Measurements from ENCODE around the gene FABP7. TPM values are rescaled to one million over a fixed set of nuclear protein-coding genes. Genes with fewer than 3 reads are reported as not detected.

FABP7 gene
- total RNA-seq, 1 donor: not detected

DNA sequence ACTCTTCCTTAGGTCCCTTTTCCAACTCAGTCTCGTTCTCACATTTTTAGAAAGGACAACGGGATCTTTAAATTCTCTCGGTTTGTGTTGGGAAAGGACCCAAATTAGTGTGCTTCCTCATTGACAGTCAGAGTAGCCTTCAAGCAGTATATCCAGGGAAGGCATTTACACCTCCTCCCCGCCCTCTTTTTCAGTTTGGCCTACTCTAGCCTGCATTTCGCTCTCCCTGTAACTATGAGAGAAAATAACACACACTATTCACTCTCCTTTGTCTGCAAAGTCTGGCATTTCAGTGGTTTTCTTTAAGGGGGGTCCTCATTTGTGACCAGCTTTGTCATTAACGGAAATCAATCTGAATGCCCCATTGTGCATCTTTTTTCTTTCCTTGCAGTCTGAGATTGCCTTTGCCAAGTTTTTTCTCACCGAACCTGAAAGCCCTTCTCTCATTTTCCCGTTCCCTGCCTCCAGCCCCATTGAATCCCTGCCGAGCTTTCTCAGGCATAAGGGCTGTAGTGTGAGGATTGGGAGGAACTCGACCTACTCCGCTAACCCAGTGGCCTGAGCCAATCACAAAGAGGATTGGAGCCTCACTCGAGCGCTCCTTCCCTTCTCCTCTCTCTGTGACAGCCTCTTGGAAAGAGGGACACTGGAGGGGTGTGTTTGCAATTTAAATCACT lies 393 bp upstream of the FABP7 start:
- no peak for DNase-seq (ENCODE audit: insufficient read length, low spot score, missing footprints)
- peaks cover 17% of the 10 kb centered on the region for H3K27me3 ChIP-seq (ENCODE audit: insufficient read depth, low read length)
- H3K79me2 ChIP-seq (ENCODE audit: insufficient read depth, low read length): no peaks in the 10 kb centered on the region
- H3K4me3 ChIP-seq (ENCODE audit: insufficient read depth, low read length): no peak overlapping the region
- H3K4me1 ChIP-seq (ENCODE audit: insufficient read depth, low read length): no peaks in the 10 kb centered on the region
- TF ChIP-seq, protein P1, sequence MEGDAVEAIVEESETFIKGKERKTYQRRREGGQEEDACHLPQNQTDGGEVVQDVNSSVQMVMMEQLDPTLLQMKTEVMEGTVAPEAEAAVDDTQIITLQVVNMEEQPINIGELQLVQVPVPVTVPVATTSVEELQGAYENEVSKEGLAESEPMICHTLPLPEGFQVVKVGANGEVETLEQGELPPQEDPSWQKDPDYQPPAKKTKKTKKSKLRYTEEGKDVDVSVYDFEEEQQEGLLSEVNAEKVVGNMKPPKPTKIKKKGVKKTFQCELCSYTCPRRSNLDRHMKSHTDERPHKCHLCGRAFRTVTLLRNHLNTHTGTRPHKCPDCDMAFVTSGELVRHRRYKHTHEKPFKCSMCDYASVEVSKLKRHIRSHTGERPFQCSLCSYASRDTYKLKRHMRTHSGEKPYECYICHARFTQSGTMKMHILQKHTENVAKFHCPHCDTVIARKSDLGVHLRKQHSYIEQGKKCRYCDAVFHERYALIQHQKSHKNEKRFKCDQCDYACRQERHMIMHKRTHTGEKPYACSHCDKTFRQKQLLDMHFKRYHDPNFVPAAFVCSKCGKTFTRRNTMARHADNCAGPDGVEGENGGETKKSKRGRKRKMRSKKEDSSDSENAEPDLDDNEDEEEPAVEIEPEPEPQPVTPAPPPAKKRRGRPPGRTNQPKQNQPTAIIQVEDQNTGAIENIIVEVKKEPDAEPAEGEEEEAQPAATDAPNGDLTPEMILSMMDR (IDR thresholded peaks at IDR 0.05; ENCODE audit: extremely low read depth, low read depth, low read length): no peak
- no peak overlapping the region for H3K27ac ChIP-seq (ENCODE audit: low read depth, low read length)
- no peaks in the 10 kb centered on the region for H3K9me3 ChIP-seq (ENCODE audit: low read depth, low read length)
- H3K4me2 ChIP-seq (ENCODE audit: insufficient read depth, low read length): no peak overlapping the region
- H3K36me3 ChIP-seq (ENCODE audit: insufficient read depth, low read length): no peaks in the 10 kb centered on the region
- H2AFZ ChIP-seq (ENCODE audit: low read length): no peak overlapping the region
- H4K20me1 ChIP-seq (ENCODE audit: insufficient read depth, low read length): no peaks in the 10 kb centered on the region

DNA sequence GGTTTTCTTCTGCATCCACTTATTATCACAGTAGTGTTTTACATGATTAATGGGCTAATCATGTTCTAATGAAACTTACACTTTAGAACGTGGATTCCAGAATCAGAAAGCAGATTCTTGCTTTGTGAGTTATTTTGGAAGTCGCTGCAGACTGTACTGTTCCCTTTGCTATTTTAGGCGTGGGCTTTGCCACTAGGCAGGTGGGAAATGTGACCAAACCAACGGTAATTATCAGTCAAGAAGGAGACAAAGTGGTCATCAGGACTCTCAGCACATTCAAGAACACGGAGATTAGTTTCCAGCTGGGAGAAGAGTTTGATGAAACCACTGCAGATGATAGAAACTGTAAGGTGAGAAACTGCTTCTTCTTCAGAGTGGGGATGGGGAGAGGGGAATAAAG lies 598 bp downstream of the FABP7 start:
- Histone ChIP-seq H3K36me3 (ENCODE audit: insufficient read depth, low read length) (no peaks in the 10 kb centered on the region), H3K9me3 (ENCODE audit: low read depth, low read length) (no peaks in the 10 kb centered on the region), H3K4me1 (ENCODE audit: insufficient read depth, low read length) (no peaks in the 10 kb centered on the region), H4K20me1 (ENCODE audit: insufficient read depth, low read length) (no peaks in the 10 kb centered on the region), H3K4me2 (ENCODE audit: insufficient read depth, low read length) (no peak overlapping the region), H3K27me3 (ENCODE audit: insufficient read depth, low read length) (peaks cover 17% of the 10 kb centered on the region), H2AFZ (ENCODE audit: low read length) (no peak overlapping the region), H3K79me2 (ENCODE audit: insufficient read depth, low read length) (no peaks in the 10 kb centered on the region), H3K27ac (ENCODE audit: low read depth, low read length) (no peak overlapping the region), H3K4me3 (ENCODE audit: insufficient read depth, low read length) (no peak overlapping the region)
- no peak for DNase-seq (ENCODE audit: insufficient read length, low spot score, missing footprints)
- TF ChIP-seq, protein P1 (IDR thresholded peaks at IDR 0.05; ENCODE audit: extremely low read depth, low read depth, low read length): no peak

DNA sequence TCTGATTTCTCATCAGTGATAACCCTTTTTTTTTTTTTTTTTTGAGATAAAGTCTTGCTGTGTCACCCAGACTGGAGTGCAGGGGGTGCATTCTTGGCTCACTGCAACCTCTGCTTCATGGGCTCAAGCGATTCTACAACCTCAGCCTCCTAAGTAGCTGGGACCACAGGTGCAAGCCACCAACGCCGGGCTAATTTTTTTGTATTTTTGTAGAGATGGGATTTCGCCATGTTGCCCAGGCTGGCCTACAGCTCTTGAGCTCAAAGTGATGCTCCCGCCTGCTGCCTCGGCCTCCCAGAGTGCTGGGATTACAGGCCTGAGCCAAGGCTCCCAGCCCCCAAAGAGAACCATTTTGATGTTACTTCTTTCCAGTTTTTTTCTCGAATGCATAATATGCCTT lies 2.2 kb downstream of the FABP7 start:
- Histone ChIP-seq H3K27ac (ENCODE audit: low read depth, low read length) (no peak overlapping the region), H3K27me3 (ENCODE audit: insufficient read depth, low read length) (peaks cover 25% of the 10 kb centered on the region), H3K36me3 (ENCODE audit: insufficient read depth, low read length) (no peaks in the 10 kb centered on the region), H4K20me1 (ENCODE audit: insufficient read depth, low read length) (no peaks in the 10 kb centered on the region), H3K4me1 (ENCODE audit: insufficient read depth, low read length) (no peaks in the 10 kb centered on the region), H2AFZ (ENCODE audit: low read length) (no peak overlapping the region), H3K4me2 (ENCODE audit: insufficient read depth, low read length) (no peak overlapping the region), H3K79me2 (ENCODE audit: insufficient read depth, low read length) (no peaks in the 10 kb centered on the region), H3K4me3 (ENCODE audit: insufficient read depth, low read length) (no peak overlapping the region), H3K9me3 (ENCODE audit: low read depth, low read length) (no peaks in the 10 kb centered on the region)
- TF ChIP-seq, protein P1 (IDR thresholded peaks at IDR 0.05; ENCODE audit: extremely low read depth, low read depth, low read length): no peak
- DNase-seq (ENCODE audit: insufficient read length, low spot score, missing footprints): no peak

DNA sequence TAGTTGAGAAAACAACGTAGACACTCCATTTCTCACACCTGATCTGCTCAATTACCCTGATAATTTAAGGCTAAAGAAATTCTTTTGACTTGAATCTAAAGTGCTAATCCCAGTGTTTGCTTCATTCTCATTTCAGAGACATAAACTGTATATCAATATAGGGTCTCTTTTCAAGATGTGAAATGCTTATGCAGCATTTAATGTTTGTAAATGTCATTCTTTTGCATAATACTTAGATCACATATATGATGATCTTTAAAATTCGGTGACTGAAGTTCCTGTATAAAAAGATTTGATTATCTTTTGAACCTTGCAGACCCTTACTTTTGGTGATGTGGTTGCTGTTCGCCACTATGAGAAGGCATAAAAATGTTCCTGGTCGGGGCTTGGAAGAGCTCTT lies 3.9 kb downstream of the FABP7 start:
- Histone ChIP-seq H3K27ac (ENCODE audit: low read depth, low read length) (no peak overlapping the region), H3K27me3 (ENCODE audit: insufficient read depth, low read length) (peaks cover 25% of the 10 kb centered on the region)
- TF ChIP-seq, protein P1 (IDR thresholded peaks at IDR 0.05; ENCODE audit: extremely low read depth, low read depth, low read length): no peak

More for the DNA sequence above, 3.9 kb downstream of the FABP7 start:
- no peaks in the 10 kb centered on the region for H3K4me1 ChIP-seq (ENCODE audit: insufficient read depth, low read length)
- H2AFZ ChIP-seq (ENCODE audit: low read length): no peak overlapping the region
- no peaks in the 10 kb centered on the region for H3K9me3 ChIP-seq (ENCODE audit: low read depth, low read length)
- no peaks in the 10 kb centered on the region for H4K20me1 ChIP-seq (ENCODE audit: insufficient read depth, low read length)
- no peaks in the 10 kb centered on the region for H3K36me3 ChIP-seq (ENCODE audit: insufficient read depth, low read length)
- no peak for DNase-seq (ENCODE audit: insufficient read length, low spot score, missing footprints)
- no peaks in the 10 kb centered on the region for H3K79me2 ChIP-seq (ENCODE audit: insufficient read depth, low read length)
- no peak overlapping the region for H3K4me3 ChIP-seq (ENCODE audit: insufficient read depth, low read length)
- no peak overlapping the region for H3K4me2 ChIP-seq (ENCODE audit: insufficient read depth, low read length)
